ENCODE data around the gene AGAP6. TPM values are rescaled to one million over a fixed set of nuclear protein-coding genes. Genes with fewer than 3 reads are reported as not detected.
"Not testable (repeated sequence)": the region's sequence is repeated elsewhere in the genome, so short reads cannot be mapped to it uniquely, and the experiment has no call there.

The AGAP6 gene
- 10 to 100 TPM; 15.9 to 18.0 TPM for total RNA-seq
- 18.3 TPM for polyA plus RNA-seq (2013, experiment 1 of 2)
- polyA plus RNA-seq (2013, experiment 2 of 2), result 16.9 TPM
- long read RNA-seq, experiment 1, partial matches to known transcripts, result 1 of 1 reads
- long read RNA-seq, experiment 1, other reads (novel, unspliced or antisense), result 0 of 1 reads
- long read RNA-seq, experiment 2, partial matches to known transcripts, result 4 of 21 reads
- long read RNA-seq, experiment 2, other reads (novel, unspliced or antisense), result 14 of 21 reads
- long read RNA-seq, experiment 3, partial matches to known transcripts, result 2 of 20 reads
- long read RNA-seq, experiment 3, other reads (novel, unspliced or antisense), result 18 of 20 reads
- long read RNA-seq, experiment 4, partial matches to known transcripts, result 2 of 5 reads
- long read RNA-seq, experiment 4, other reads (novel, unspliced or antisense), result 3 of 5 reads

DNA sequence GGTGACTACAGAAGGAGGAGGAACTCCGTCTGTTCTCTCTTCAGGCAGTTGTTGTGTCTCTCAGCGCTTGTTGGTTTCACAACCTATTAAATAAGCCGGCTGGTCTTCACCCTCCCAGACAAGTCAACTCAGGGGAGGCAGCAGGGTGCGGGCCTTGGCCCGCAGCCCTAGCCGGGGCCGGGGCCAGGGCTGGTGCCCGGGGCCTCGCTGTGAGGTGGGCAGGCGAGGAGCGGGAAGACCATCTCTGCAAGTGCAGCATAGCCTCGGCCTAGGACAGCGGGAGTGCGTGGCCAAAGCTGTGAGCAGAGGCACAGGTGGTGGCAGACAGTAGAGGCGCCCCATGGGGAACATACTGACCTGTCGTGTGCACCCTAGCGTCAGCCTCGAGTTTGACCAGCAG, at the start of gene AGAP6:
AGAP6 (plus strand) TSS at position 31 of the 400 bp plus-strand sequence; CDS start at position 341, 310 bp downstream.
- H3K9me3 Mint-ChIP-seq; H3K36me3 Mint-ChIP-seq (ENCODE audit: low read depth): not testable (repeated sequence)

DNA sequence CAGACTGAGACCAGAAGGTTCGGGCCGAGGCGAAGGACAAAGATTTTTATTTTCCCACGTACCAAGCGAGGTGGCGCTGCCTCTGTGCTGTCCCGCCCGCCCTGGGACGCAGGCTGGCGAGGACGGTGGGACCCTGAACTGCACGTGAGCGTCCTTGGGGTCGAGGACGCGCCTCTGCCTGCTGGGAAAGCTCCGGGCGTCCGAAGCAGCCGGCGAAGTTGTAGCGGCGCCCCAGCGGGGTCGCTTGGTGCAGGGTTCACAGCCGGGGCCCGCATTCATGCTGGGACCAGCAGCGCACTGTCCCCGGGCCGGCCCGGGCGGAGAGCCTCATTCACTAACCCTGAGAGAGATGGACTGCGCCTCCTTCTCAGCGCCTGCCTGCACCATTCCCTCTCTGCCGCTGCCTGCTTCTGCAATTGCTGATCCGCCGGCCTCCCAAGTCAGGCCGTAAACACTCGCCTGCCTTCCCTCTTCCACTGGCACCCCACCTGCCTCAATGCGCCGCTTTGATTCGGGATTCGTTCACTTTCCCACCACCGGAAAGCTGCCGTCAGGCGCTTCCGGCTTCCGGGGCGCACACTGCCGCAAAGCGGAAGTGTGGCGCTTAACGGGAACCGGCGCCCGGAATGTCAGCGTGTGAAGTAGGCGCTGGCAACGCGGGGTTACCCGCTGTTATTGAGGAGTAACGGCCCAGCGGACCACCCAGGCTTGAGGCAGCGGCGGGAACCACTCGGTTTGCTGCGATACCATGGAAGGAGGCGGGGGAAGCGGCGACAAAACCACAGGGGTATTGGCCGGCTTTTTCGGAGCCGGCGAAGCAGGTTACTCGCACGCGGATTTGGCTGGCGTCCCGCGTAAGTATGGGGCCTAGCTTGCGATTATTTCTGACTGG, 46.5 kb upstream of the AGAP6 start, which contains the start of the genes PARG and TIMM23B:
PARG (minus strand) TSS at position 581 of the 892 bp plus-strand sequence; CDS start at position 279, 302 bp downstream.
TIMM23B (plus strand) TSS at position 607 of the 892 bp plus-strand sequence; CDS start at position 749, 142 bp downstream.
- peak within 1 kb of the TSS; percentile 44 for H3K27ac ChIP-seq (ENCODE audit: low read depth, low read length)
- 0% methylated on average over 19 to 81 of the region's 81 CpGs for WGBS, 2 experiments (ENCODE audit: insufficient coverage in 1 of 2, insufficient read length in 1 of 2)
- H3K9me3 ChIP-seq (ENCODE audit: control insufficient read depth, low read length); H3K36me3 ChIP-seq (ENCODE audit: control insufficient read depth, insufficient read depth, low read length); H3K27me3 ChIP-seq (ENCODE audit: control insufficient read depth, insufficient read depth, low read length, poor library complexity, severe bottlenecking); H3K9me3 Mint-ChIP-seq; H3K4me1 ChIP-seq (ENCODE audit: control insufficient read depth, insufficient read depth, low read length); H3K27me3 Mint-ChIP-seq (ENCODE audit: insufficient read depth): not testable (repeated sequence)
- Mint-ChIP-seq H3K4me1 (peaks cover 18% of the 10 kb centered on the region), H3K27ac (peak within 1 kb of the TSS; percentile 99), H3K36me3 (ENCODE audit: low read depth) (peaks cover 12% of the 10 kb centered on the region), H3K4me3 (peak within 1 kb of the TSS; percentile 98)
- TF ChIP-seq, protein P1, sequence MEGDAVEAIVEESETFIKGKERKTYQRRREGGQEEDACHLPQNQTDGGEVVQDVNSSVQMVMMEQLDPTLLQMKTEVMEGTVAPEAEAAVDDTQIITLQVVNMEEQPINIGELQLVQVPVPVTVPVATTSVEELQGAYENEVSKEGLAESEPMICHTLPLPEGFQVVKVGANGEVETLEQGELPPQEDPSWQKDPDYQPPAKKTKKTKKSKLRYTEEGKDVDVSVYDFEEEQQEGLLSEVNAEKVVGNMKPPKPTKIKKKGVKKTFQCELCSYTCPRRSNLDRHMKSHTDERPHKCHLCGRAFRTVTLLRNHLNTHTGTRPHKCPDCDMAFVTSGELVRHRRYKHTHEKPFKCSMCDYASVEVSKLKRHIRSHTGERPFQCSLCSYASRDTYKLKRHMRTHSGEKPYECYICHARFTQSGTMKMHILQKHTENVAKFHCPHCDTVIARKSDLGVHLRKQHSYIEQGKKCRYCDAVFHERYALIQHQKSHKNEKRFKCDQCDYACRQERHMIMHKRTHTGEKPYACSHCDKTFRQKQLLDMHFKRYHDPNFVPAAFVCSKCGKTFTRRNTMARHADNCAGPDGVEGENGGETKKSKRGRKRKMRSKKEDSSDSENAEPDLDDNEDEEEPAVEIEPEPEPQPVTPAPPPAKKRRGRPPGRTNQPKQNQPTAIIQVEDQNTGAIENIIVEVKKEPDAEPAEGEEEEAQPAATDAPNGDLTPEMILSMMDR (conservative IDR thresholded peaks at IDR 0.05), result peak; percentile 42
- H3K4me3 ChIP-seq (ENCODE audit: low read length), result peak within 1 kb of the TSS; percentile 98
- peak within 1 kb of the TSS; percentile 94 for H3K9ac ChIP-seq (ENCODE audit: extremely low read depth, low read length, poor library complexity, severe bottlenecking)
- peak; percentile 93 for DNase-seq

More for the DNA sequence above, at the start of gene AGAP6:
- not testable (repeated sequence) for H3K4me3 Mint-ChIP-seq; H3K27me3 ChIP-seq (ENCODE audit: control insufficient read depth, insufficient read depth, low read length, poor library complexity, severe bottlenecking); H3K4me1 Mint-ChIP-seq; H3K9ac ChIP-seq (ENCODE audit: extremely low read depth, low read length, poor library complexity, severe bottlenecking); DNase-seq; H3K27me3 Mint-ChIP-seq (ENCODE audit: insufficient read depth); H3K4me3 ChIP-seq (ENCODE audit: low read length); H3K27ac ChIP-seq (ENCODE audit: low read depth, low read length); H3K36me3 ChIP-seq (ENCODE audit: control insufficient read depth, insufficient read depth, low read length); H3K9me3 ChIP-seq (ENCODE audit: control insufficient read depth, low read length); H3K4me1 ChIP-seq (ENCODE audit: control insufficient read depth, insufficient read depth, low read length); H3K27ac Mint-ChIP-seq
- WGBS, 2 experiments (ENCODE audit: insufficient coverage in 1 of 2, insufficient read length in 1 of 2), result 94% methylated on average over 11 of the region's 18 CpGs; no CpG with 5 or more reads in 1 of the 2 experiments

DNA sequence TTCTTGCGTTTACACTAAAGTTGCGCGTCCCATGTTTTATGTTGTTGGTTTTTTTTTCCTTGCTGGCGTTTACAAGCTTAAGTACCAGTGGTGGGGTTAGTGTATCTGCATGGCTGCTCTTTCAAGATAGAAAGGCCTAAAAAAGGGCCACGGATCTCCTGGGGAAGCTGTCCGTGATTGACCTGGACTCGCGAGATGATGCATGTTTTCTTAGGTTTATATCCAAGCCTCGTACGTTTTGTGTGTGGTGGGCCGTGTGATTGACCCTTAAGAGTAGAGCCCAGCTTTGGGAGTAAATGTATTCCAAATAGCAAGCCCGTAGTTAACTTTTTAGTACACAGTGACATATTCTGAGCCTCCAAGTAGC, 45.9 kb upstream of the AGAP6 start:
- peak overlapping the region; percentile 44 for H3K27ac ChIP-seq (ENCODE audit: low read depth, low read length)
- peak overlapping the region; percentile 98 for H3K4me3 Mint-ChIP-seq
- peak overlapping the region; percentile 98 for H3K4me3 ChIP-seq (ENCODE audit: low read length)
- peaks cover 18% of the 10 kb centered on the region for H3K4me1 Mint-ChIP-seq
- not testable (repeated sequence) for H3K27me3 ChIP-seq (ENCODE audit: control insufficient read depth, insufficient read depth, low read length, poor library complexity, severe bottlenecking); H3K4me1 ChIP-seq (ENCODE audit: control insufficient read depth, insufficient read depth, low read length); H3K36me3 ChIP-seq (ENCODE audit: control insufficient read depth, insufficient read depth, low read length); H3K27me3 Mint-ChIP-seq (ENCODE audit: insufficient read depth); DNase-seq; H3K9me3 Mint-ChIP-seq; H3K9me3 ChIP-seq (ENCODE audit: control insufficient read depth, low read length)
- H3K9ac ChIP-seq (ENCODE audit: extremely low read depth, low read length, poor library complexity, severe bottlenecking), result peak overlapping the region; percentile 94
- peaks cover 16% of the 10 kb centered on the region for H3K36me3 Mint-ChIP-seq (ENCODE audit: low read depth)
- H3K27ac Mint-ChIP-seq, result peak overlapping the region; percentile 99
- WGBS, 2 experiments (ENCODE audit: insufficient coverage in 1 of 2, insufficient read length in 1 of 2), result 0% methylated on average over 1 to 12 of the region's 12 CpGs

DNA sequence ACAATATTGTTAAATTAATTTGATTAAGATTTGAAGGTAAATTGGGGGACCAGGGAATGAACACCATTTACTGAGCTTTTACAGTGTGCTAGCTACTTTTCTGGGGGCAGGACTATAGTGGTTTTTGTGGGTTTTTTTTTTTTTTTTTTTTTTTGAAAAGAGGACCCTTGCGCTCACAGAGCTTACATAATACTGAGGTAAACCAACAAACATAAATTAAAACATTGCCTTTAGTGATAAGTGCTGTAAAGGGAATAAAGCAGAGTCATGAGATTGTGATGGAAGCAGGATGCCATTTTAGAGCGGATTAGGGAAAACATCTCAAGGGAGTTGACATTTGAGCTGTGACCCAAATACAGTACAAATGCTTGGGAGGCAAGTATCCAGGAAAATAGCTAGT, 44.6 kb upstream of the AGAP6 start:
- H3K9ac ChIP-seq (ENCODE audit: extremely low read depth, low read length, poor library complexity, severe bottlenecking), result not testable (repeated sequence)
- peak overlapping the region; percentile 98 for H3K4me3 Mint-ChIP-seq

DNA sequence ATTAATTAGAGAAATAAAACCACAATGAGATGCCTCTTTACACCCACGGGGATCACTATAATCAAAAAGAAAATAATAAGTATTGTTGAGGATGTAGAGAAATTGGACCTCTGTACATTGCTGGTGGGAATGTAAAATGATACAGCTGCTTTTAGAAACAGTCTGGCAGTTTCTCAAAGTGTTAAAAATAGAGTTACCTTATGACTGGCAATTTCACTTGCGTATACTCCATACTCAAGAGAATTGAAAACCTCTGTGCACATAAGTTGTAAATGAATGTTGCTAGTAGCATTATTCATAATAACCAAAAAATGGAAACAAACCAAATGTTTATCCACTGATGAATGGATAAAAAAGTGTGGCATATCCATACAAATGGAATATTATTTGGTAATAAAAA, 40.1 kb upstream of the AGAP6 start:
- not testable (repeated sequence) for H3K27ac Mint-ChIP-seq; H3K4me1 ChIP-seq (ENCODE audit: control insufficient read depth, insufficient read depth, low read length); H3K27me3 ChIP-seq (ENCODE audit: control insufficient read depth, insufficient read depth, low read length, poor library complexity, severe bottlenecking); H3K4me3 ChIP-seq (ENCODE audit: low read length); H3K4me3 Mint-ChIP-seq; H3K9me3 ChIP-seq (ENCODE audit: control insufficient read depth, low read length); DNase-seq; H3K27me3 Mint-ChIP-seq (ENCODE audit: insufficient read depth); H3K27ac ChIP-seq (ENCODE audit: low read depth, low read length); H3K9me3 Mint-ChIP-seq; H3K9ac ChIP-seq (ENCODE audit: extremely low read depth, low read length, poor library complexity, severe bottlenecking); H3K4me1 Mint-ChIP-seq; H3K36me3 ChIP-seq (ENCODE audit: control insufficient read depth, insufficient read depth, low read length)
- peaks cover 33% of the 10 kb centered on the region for H3K36me3 Mint-ChIP-seq (ENCODE audit: low read depth)
- WGBS, 2 experiments (ENCODE audit: insufficient coverage in 1 of 2, insufficient read length in 1 of 2), result 83% methylated on average over 1 of the region's 2 CpGs; no CpG with 5 or more reads in 1 of the 2 experiments

More for the DNA sequence above, 44.6 kb upstream of the AGAP6 start:
- H3K4me1 Mint-ChIP-seq, result peaks cover 12% of the 10 kb centered on the region
- H3K9me3 ChIP-seq (ENCODE audit: control insufficient read depth, low read length); H3K9me3 Mint-ChIP-seq; DNase-seq; H3K36me3 ChIP-seq (ENCODE audit: control insufficient read depth, insufficient read depth, low read length); H3K27me3 Mint-ChIP-seq (ENCODE audit: insufficient read depth); H3K27ac ChIP-seq (ENCODE audit: low read depth, low read length); H3K4me1 ChIP-seq (ENCODE audit: control insufficient read depth, insufficient read depth, low read length); H3K27me3 ChIP-seq (ENCODE audit: control insufficient read depth, insufficient read depth, low read length, poor library complexity, severe bottlenecking): not testable (repeated sequence)
- H3K4me3 ChIP-seq (ENCODE audit: low read length), result peak overlapping the region; percentile 98
- 92 to 100% methylated on average over 1 of the region's 2 CpGs for WGBS, 2 experiments (ENCODE audit: insufficient coverage in 1 of 2, insufficient read length in 1 of 2)
- peak overlapping the region; percentile 7 for H3K27ac Mint-ChIP-seq
- peaks cover 20% of the 10 kb centered on the region for H3K36me3 Mint-ChIP-seq (ENCODE audit: low read depth)

DNA sequence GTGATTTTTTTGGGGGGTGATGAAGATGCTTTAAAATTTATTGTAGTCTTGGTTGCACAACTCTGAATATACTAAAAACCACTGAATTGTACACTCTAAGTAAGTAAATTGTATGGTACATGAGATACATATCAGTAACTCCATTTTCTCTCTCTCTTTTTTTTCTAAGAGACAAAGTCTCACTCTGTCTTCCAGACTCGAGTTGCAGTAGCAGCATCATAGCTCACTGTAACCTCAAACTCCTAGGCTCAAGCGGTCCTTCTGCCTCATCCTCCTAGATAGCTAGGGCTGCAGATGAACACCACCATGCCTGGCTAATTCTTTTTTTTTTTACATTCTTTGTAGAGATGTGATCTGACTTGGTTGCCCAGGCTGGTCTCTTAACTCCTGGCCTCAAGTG, 39.5 kb upstream of the AGAP6 start:
- H3K27ac ChIP-seq (ENCODE audit: low read depth, low read length); H3K4me1 ChIP-seq (ENCODE audit: control insufficient read depth, insufficient read depth, low read length); H3K27me3 ChIP-seq (ENCODE audit: control insufficient read depth, insufficient read depth, low read length, poor library complexity, severe bottlenecking); DNase-seq; H3K27ac Mint-ChIP-seq; H3K4me3 ChIP-seq (ENCODE audit: low read length); H3K9me3 ChIP-seq (ENCODE audit: control insufficient read depth, low read length); H3K4me1 Mint-ChIP-seq; H3K4me3 Mint-ChIP-seq; H3K36me3 ChIP-seq (ENCODE audit: control insufficient read depth, insufficient read depth, low read length); H3K9ac ChIP-seq (ENCODE audit: extremely low read depth, low read length, poor library complexity, severe bottlenecking); H3K27me3 Mint-ChIP-seq (ENCODE audit: insufficient read depth); H3K9me3 Mint-ChIP-seq: not testable (repeated sequence)
- 83 to 92% methylated on average over 1 to 2 of the region's 2 CpGs for whole genome bisulfite sequencing, 2 experiments (ENCODE audit: insufficient coverage in 1 of 2, insufficient read length in 1 of 2)
- H3K36me3 Mint-ChIP-seq (ENCODE audit: low read depth), result peaks cover 33% of the 10 kb centered on the region

Data from endodermal cell (in vitro differentiated cells).